Activated T-cell treated with anti-CD3 and anti-CD28 coated beads, Interleukin-2, amount 50 U/mL, for 72 hours (primary cell): ENCODE data around the gene GPR65. TPM values are rescaled to one million over a fixed set of nuclear protein-coding genes. Genes with fewer than 3 reads are reported as not detected.

ENCODE experiments used
- ATAC-seq, 2 donors: fragments of 150-1000 bp; cut with Tn5 transposase; replicated peaks in 1 of 2; 2 replicates each; pipeline ENCODE4 v1.10.0; 2021; ENCODE audit warnings: moderate library complexity in 2 of 2, mild to moderate bottlenecking in 1 of 2
- DNase-seq, 2 donors: peaks; one replicate each; pipeline ENCODE4 v3.0.0; 2021 to 2022; ENCODE audit warnings: mixed read lengths in 1 of 2
- H3K27ac Mint-ChIP-seq: one replicate; pipeline ENCODE4 v1.8.0; 2022; ENCODE audit warnings: mild to moderate bottlenecking, moderate library complexity, mixed read lengths
- H3K27me3 Mint-ChIP-seq: one replicate; pipeline ENCODE4 v1.8.0; 2022; ENCODE audit warnings: low read depth, mixed read lengths
- H3K36me3 Mint-ChIP-seq, 2 donors: one replicate each; pipeline ENCODE4 v1.8.0; 2022; ENCODE audit warnings: mixed read lengths in 2 of 2, mild to moderate bottlenecking in 1 of 2; ENCODE audit not compliant: insufficient read depth in 2 of 2
- H3K4me1 Mint-ChIP-seq: one replicate; pipeline ENCODE4 v1.8.0; 2022; ENCODE audit warnings: low read depth, mixed read lengths
- H3K4me3 Mint-ChIP-seq, 2 donors: one replicate each; pipeline ENCODE4 v1.8.0; 2022; ENCODE audit warnings: mild to moderate bottlenecking in 2 of 2, mixed read lengths in 2 of 2, moderate library complexity in 2 of 2
- H3K9me3 Mint-ChIP-seq, 2 donors: one replicate each; pipeline ENCODE4 v1.8.0; 2022; ENCODE audit warnings: mixed read lengths in 2 of 2
- total RNA-seq, 2 donors: library from RNA; stranded (reverse); gene quantifications; one replicate each; pipeline ENCODE4 v1.2.3, GENCODE V29; 2022

GPR65 gene
- total RNA-seq, 2 donors from 2014 or later, result 24.6 to 31.8 TPM

DNA sequence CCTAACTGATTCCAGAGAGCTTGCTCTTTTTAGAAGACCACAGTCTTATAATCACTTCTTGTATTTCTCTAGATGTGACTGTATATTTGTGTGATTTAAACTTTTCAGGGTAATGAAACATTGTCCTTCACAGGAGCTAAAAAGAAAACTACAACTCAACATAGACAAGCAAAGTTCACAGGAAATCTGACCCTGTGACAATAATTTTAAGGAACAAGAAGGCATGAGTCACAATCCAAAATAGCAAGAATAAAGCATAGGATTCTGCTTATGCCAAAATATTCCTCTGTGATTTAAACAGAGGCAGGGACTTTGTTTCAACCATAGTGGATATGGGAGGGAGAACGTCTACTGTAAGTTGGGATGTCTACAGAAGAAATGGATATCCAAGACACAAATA, 44.3 kb downstream of the GPR65 start:
- peaks cover 12 to 15% of the 10 kb centered on the region in 2 donors for H3K36me3 Mint-ChIP-seq
- H3K4me1 Mint-ChIP-seq, result peaks cover 21% of the 10 kb centered on the region
- ATAC-seq (no peak), DNase-seq (no peak)
- peaks cover 16% of the 10 kb centered on the region for H3K27me3 Mint-ChIP-seq
- peaks cover 10 to 14% of the 10 kb centered on the region in 2 donors for H3K9me3 Mint-ChIP-seq
- no peak overlapping the region for H3K27ac Mint-ChIP-seq
- no peak overlapping the region for H3K4me3 Mint-ChIP-seq

DNA sequence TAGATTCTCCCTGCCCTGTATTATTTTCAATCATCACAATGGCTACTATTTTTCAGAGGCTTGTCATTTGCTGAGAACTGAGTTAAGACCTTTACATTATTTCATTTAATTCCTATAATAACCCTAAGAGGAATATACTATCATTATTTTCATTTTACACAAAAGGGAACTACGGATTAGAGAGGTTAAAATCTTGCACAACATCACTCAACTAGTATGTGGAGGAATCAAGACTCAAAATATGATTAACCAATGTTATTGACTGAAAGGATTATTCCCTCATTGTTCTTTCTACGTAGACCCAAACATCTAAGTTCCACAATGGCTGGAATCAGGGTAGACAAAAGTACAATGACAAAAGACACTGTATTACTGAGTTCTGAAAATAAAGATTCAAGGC, 45.0 kb downstream of the GPR65 start:
- DNase-seq (no peak), ATAC-seq (no peak)
- no peak overlapping the region for H3K4me3 Mint-ChIP-seq
- peaks cover 10 to 15% of the 10 kb centered on the region in 2 donors for H3K9me3 Mint-ChIP-seq
- peaks cover 15% of the 10 kb centered on the region for H3K4me1 Mint-ChIP-seq
- H3K27me3 Mint-ChIP-seq, result peaks cover 16% of the 10 kb centered on the region
- no peak overlapping the region for H3K27ac Mint-ChIP-seq
- H3K36me3 Mint-ChIP-seq, result peaks cover 13 to 15% of the 10 kb centered on the region in 2 donors

DNA sequence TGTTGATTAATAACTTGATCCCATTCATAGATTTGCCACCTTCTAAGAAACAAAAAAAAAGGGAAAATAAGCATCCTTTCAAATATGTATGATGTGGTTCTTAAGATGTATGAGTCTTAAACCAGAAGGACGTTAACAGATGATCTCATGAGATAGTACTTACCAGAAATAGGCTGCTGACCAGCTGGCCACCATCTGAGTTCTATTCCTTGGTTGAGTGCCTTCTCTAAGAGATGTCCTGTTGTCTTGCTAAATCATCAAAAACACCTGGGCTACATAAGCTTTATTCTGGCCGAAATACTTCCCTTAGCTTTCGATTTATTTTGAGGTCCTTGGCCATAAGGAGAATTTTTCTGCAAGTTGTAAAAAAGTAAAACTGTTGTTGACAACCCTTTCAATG, 55.6 kb downstream of the GPR65 start:
- Mint-ChIP-seq H3K4me3 (no peak overlapping the region), H3K27me3 (peaks cover 5% of the 10 kb centered on the region), H3K9me3 (peaks cover 4 to 6% of the 10 kb centered on the region in 2 donors), H3K4me1 (no peaks in the 10 kb centered on the region), H3K36me3 (no peaks in the 10 kb centered on the region), H3K27ac (no peak overlapping the region)
- DNase-seq (no peak), ATAC-seq (no peak)

DNA sequence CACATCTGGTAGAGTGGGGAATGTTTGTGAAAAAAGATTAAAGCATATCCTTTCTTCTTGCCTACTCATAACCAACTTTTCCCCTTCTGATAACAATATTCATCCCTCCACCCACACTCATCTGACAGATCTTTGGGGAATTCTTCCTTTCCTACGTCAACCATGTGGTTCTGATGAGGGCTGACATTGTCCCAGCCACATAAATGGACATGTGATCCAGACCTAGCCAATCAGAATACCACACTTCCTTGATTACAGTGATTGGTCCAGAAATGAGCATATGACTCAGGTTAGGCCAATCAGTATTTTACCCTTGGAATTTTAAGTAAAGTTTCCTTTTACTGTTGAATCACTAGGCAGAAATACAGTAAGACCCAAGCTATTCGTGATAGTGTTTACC, 58.9 kb downstream of the GPR65 start:
- DNase-seq (no peak), ATAC-seq (no peak)
- Mint-ChIP-seq H3K27me3 (no peaks in the 10 kb centered on the region), H3K27ac (no peak overlapping the region), H3K4me1 (no peaks in the 10 kb centered on the region), H3K4me3 (no peak overlapping the region), H3K9me3 (peaks cover 5 to 6% of the 10 kb centered on the region in 2 donors), H3K36me3 (no peaks in the 10 kb centered on the region)

Other genes starting within 250 kb of the GPR65 start
- 10 to 100 TPM; 40.1 to 40.3 TPM for gene GALC, start 12.0 kb upstream of the GPR65 start, total RNA-seq